Renal cortical epithelial cell (primary cell): ENCODE data around the gene MKNK2. TPM values are rescaled to one million over a fixed set of nuclear protein-coding genes. Genes with fewer than 3 reads are reported as not detected.

ENCODE experiments used
- DNase-seq: peaks from one replicate; pipeline ENCODE4 v3.0.0-alpha.2; 2011; ENCODE audit warnings: low read depth
- total RNA-seq: library from RNA; depleted of rRNA; stranded (reverse); fragments of >200 nt; gene quantifications from 2 replicates; pipeline ENCODE4 v1.2.3, GENCODE V29; 2014

The MKNK2 gene
- total RNA-seq, 1 donor from 2014 or later, result 193 TPM

- peak; percentile 90 for DNase-seq
Observed at GRCh38 chr19:2032296-2032941, 18.6 kb downstream of the MKNK2 start.

- DNase-seq, result peak; percentile 61
Observed at GRCh38 chr19:2027361-2027760, 23.7 kb downstream of the MKNK2 start.

- no peak for DNase-seq
Observed at GRCh38 chr19:2026770-2027169, 24.3 kb downstream of the MKNK2 start.

- DNase-seq, result no peak
Observed at GRCh38 chr19:2022289-2022688, 28.8 kb downstream of the MKNK2 start.

GRCh38 chr19:2021453-2022140, 29.4 kb downstream of the MKNK2 start:
- DNase-seq, result no peak

- no peak for DNase-seq
Observed at GRCh38 chr19:2018752-2019151, 32.3 kb downstream of the MKNK2 start.

GRCh38 chr19:2016041-2016807, 34.8 kb downstream of the MKNK2 start:
- DNase-seq, result peak; percentile 71

- DNase-seq, result no peak
Observed at GRCh38 chr19:2015608-2015950, 35.5 kb downstream of the MKNK2 start, which contains the start of gene BTBD2. BTBD2 (minus strand) TSS chr19:2015714; CDS start chr19:2015703, 11 bp downstream.

- DNase-seq, result no peak
Observed at GRCh38 chr19:2014731-2015607, 36.1 kb downstream of the MKNK2 start.

GRCh38 chr19:2014131-2014571, 36.9 kb downstream of the MKNK2 start:
- no peak for DNase-seq

GRCh38 chr19:2013683-2013961, 37.4 kb downstream of the MKNK2 start:
- no peak for DNase-seq

- DNase-seq, result no peak
Observed at GRCh38 chr19:2012941-2013682, 37.9 kb downstream of the MKNK2 start.

GRCh38 chr19:2011169-2011568, 39.9 kb downstream of the MKNK2 start:
- no peak for DNase-seq

- DNase-seq, result no peak
Observed at GRCh38 chr19:2010135-2010668, 40.8 kb downstream of the MKNK2 start.

GRCh38 chr19:2003874-2004273, 47.2 kb downstream of the MKNK2 start:
- no peak for DNase-seq

GRCh38 chr19:1999856-2000515, 51.1 kb downstream of the MKNK2 start:
- no peak for DNase-seq

GRCh38 chr19:1998712-1999708, 52.0 kb downstream of the MKNK2 start:
- DNase-seq, result no peak

- DNase-seq, result no peak
Observed at GRCh38 chr19:1997353-1998233, 53.5 kb downstream of the MKNK2 start.
